SU-DHL-6 (cell line): Measurements from ENCODE around the gene NPTX2.

Source experiments
- CTCF ChIP-seq: fragments of 200-600 bp; sonication (generic); IDR thresholded peaks from one replicate; pipeline ENCODE4 v1.5.1; 2017; ENCODE audit warnings: antibody characterized with exemption, mild to moderate bottlenecking, low read length, moderate library complexity; ENCODE audit not compliant: insufficient read depth, poor library complexity, severe bottlenecking
- EZH2phosphoT487 ChIP-seq: fragments of 200-600 bp; sonication (generic), shearing (Covaris generic); conservative IDR thresholded peaks from 2 replicates; pipeline ENCODE4 v1.6.1; 2018; ENCODE audit warnings: mild to moderate bottlenecking, antibody characterized with exemption, low read length, moderate library complexity, mixed read lengths

GRCh38 chr7:98567991-98568390 lies 49.1 kb upstream of the NPTX2 start:
- TF ChIP-seq CTCF: no peak
- no peak for TF ChIP-seq EZH2phosphoT487
